ENCODE results near the gene HOXC11.

Gene HOXC11

GRCh38 chr12:53974084-53975063, 1.4 kb downstream of the HOXC11 start, which contains the start of gene HOTAIR:
TSS of gene HOTAIR (minus strand) at chr12:53974954.
- DNase-seq = no peak

DNA sequence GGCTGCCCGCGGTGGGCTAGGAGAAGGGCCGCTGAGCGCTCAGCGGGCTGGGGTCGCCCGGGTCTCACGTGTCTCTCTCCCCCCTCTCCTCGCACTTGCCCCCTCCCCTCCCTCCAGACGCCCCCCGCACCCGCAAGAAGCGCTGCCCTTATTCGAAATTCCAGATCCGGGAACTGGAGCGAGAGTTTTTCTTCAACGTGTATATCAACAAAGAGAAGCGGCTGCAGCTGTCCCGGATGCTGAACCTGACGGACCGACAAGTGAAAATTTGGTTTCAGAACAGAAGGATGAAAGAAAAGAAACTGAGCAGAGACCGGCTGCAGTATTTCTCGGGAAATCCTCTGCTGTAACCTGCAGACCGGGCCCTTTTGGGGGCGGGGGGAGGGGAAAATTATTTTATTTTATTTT, 2.1 kb downstream of the HOXC11 start:
- DNase-seq = no peak

GRCh38 chr12:53975479-53976152, 2.7 kb downstream of the HOXC11 start:
- DNase-seq = no peak

DNA sequence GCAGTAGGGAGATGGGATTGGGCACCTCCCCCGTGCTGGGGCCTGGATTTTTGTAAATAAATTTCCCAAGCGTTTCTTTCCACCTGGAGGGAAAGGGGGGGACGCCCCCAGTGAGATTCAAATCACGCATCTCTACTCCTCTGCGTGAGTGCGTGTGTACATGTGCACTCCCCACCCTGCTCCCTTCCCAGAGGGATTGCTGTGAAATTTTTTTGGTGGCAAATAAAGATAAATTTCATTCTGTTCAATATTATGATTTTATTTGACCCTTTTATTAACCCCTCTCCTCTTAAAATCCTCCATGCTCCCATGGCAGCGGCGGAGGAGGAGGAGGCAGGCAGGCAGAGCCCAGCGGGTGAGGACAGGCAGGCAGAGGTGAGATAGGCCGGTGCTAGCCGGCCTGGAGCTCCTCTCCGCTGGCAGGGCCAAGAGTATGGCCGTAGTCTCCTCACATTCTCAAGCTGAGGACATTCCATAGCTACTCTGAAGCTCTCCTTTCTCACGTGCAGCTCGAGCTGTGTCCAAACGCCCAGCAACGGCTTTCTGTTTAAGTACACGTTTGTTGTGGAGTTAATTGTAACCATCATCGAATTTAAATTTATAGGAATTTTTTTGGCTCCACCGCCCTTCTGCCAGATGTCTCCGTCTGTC, 3.4 kb downstream of the HOXC11 start:
- DNase-seq = peak; percentile 60

- DNase-seq = no peak
Measured at GRCh38 chr12:53976823-53977595, 4.1 kb downstream of the HOXC11 start.

GRCh38 chr12:53977596-53978445, 4.9 kb downstream of the HOXC11 start:
- DNase-seq = no peak

- DNase-seq = no peak
Measured at GRCh38 chr12:53978477-53979356, 5.8 kb downstream of the HOXC11 start.

- DNase-seq = no peak
Measured at GRCh38 chr12:53980104-53980801, 7.3 kb downstream of the HOXC11 start.

- DNase-seq = no peak
Measured at GRCh38 chr12:53980802-53981496, 8.0 kb downstream of the HOXC11 start.

DNA sequence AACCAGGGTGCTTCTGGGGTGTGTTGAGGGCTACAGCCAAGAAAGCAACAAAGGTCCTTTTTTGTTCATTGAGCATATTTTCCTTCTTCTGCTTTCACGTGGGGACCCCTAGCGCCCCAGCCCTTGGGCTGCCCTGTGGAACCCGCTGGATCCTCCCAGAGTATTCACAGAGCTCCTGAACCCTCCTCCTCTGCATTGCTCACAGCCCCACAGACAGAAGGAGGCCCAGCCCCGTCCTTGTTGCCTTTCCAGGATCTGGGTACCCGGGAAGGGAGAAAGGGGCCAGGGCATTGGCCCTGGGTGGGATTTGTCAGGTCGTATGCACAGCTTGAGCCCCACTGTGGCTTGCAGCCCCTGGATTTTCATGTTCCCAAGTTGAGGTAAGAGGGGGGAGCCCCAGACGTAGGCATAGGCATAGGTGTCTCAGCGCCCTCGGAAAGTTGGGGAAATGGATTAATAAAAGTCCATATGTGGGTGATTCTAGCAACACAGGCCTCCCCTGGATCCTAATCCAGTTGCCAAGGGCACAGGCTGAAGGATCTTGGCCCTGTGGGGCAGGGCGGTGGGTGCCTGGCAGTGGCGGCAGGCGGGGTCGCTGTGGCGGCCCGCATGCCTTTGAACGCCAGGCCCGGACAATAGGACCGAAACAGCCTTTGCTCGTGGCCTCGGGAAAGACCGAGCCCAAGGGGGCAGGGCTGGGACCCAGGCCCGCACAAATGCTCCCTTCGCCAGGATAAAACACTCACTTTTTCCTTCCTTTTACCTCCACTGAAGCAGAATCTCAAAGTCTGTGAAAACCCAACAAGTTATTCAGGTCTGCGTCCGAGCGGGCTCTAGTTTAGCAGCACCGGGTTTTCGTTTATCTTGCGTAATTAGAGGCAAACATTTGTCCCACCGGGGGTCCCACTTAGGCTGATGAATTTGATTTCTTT, 9.0 kb downstream of the HOXC11 start:
- no peak for DNase-seq

DNA sequence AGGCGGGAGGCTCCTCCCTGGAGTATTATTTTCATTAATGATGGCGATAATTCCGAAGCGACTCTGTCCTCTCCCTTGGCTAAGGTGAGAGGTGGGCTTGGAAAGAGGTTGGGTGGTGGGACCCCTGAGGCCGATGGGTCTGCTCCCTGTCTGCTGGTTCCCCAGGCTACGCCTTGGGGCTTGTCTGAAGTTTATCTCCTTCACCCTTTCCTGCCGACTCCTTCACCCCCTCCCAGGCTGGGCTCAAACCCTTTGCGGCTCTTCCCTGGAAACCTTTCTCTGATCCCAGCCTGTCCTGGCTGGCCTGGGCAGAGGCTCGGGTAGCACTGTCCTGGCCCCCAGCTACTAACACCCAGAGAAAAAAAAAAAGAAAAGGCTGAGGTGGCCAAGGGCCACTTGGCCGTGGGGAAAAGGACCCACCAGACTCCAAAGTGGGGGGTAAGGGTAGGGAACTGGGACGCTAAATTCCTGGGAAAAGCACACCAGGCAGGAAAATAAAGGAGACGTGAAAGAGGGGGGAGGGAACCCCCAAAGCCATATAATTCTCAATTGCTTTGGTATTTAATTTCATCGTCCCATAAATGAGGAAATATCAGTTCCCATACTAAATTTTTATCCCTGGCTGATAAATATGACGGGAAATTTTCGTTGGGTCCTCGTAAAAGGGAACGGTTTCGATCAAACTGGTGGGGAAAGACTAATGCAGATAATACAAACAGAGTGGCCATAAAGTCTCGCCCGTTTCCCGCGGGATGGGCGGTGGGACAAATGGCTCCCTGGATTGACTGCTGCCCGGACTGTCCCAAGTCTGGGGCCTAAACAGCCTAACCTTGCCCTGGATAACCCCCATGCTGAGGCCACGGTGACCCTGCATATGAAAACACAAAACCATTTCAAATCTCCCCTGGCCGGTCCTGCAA, 10.0 kb downstream of the HOXC11 start:
- no peak for DNase-seq

GRCh38 chr12:53983568-53983949, 10.6 kb downstream of the HOXC11 start:
- DNase-seq = no peak

DNA sequence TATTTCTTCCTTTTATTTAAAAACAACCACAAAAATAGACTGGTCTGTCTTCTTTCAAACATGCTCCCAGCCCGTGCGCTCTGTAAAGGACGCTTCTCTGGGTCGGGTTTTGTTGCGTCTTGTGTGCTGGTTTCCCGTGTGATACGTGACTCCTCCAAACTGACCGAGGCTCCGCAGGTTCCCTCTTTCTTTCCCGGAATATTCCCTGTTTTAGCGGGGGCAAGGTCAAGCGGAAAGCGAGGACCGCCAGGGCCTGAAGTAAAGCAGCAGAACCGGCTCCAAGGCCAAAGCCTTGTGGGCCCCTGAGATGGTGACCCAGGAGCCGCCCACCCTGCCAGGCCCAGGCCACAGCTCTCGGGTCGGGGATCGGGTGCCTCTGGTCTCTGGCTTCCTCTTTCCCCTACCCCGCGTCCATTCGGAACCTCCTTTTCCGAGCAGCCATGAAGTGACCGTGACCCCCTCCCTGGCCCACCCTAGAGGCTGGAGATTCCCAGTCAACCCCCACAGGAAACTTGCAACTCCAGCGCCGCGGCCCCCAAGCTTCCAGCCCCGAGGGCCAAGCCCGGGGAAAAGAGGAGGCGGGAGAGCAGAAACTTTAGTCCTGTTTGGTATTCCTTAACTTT, 11.1 kb downstream of the HOXC11 start:
- DNase-seq = no peak

DNA sequence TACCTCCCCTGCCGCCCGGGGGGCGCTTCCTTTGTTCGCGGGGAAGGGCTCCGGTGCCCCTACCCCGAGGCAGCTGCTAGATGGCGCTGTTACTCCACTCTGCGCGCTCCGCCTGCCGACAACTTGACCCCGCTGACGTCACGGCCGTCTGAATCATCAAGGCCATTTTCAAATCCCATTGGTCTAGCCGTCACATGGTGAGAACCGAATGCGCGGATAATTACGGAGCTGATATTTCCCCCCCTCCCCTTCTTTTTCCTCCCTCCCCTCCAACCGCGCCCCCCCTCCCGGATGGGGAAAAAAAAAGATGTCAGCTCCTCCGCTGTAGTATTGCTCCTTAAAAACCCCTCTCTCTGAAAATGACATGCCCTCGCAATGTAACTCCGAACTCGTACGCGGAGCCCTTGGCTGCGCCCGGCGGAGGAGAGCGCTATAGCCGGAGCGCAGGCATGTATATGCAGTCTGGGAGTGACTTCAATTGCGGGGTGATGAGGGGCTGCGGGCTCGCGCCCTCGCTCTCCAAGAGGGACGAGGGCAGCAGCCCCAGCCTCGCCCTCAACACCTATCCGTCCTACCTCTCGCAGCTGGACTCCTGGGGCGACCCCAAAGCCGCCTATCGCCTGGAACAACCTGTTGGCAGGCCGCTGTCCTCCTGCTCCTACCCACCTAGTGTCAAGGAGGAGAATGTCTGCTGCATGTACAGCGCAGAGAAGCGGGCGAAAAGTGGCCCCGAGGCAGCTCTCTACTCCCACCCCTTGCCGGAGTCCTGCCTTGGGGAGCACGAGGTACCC, 12.2 kb downstream of the HOXC11 start, which contains the start of gene HOXC10:
TSS of gene HOXC10 (plus strand) at position 246 of the 791 bp plus-strand sequence. CDS start at position 360, 114 bp downstream.
- DNase-seq = peak; percentile 97

- no peak for DNase-seq
Measured at GRCh38 chr12:53985692-53985993, 12.7 kb downstream of the HOXC11 start.
